ENCODE results near the gene KLHL8. TPM values are rescaled to one million over a fixed set of nuclear protein-coding genes. Genes with fewer than 3 reads are reported as not detected.

The KLHL8 gene
- polyA plus RNA-seq, 1 donor (not counting 4 experiments of a cell fraction or from before 2014, with no cell fraction given) = 6.7 TPM

- Histone ChIP-seq H3K4me1 (ENCODE audit: control insufficient read depth, extremely low read depth, insufficient read depth, low read length) (no peaks in the 10 kb centered on the region), H4K20me1 (ENCODE audit: control insufficient read depth, extremely low read depth, insufficient read depth, low read length) (no peaks in the 10 kb centered on the region), H3K9ac (ENCODE audit: control insufficient read depth, extremely low read depth, insufficient read depth, low read length) (no peak overlapping the region), H3K9me3 (ENCODE audit: control insufficient read depth, low read depth, low read length) (no peaks in the 10 kb centered on the region), H3K4me3 (ENCODE audit: control insufficient read depth in 2 of 3, extremely low read depth in 1 of 3, insufficient read depth in 2 of 3, low read depth in 1 of 3, low read length in 3 of 3) (no peak overlapping the region), H3K9me1 (ENCODE audit: control insufficient read depth, extremely low read depth, insufficient read depth, low read length) (no peaks in the 10 kb centered on the region), H3K27ac (ENCODE audit: control insufficient read depth, insufficient read depth, low read length) (no peak overlapping the region), H2AFZ (ENCODE audit: control insufficient read depth, low read length) (no peak overlapping the region), H3K79me2 (ENCODE audit: control insufficient read depth, insufficient read depth, low read length) (no peaks in the 10 kb centered on the region), H3K27me3 (ENCODE audit: control insufficient read depth, extremely low read depth, insufficient read depth, low read length) (no peaks in the 10 kb centered on the region), H3K4me2 (ENCODE audit: control insufficient read depth, extremely low read depth, insufficient read depth, low read depth, low read length) (no peak overlapping the region), H3K36me3 (ENCODE audit: control insufficient read depth in 2 of 2, extremely low read depth in 1 of 2, insufficient read depth in 2 of 2, low read length in 2 of 2) (no peaks in the 10 kb centered on the region)
- dilution Hi-C loops (cut with MboI; ENCODE audit: extremely low pct_ligation_motif_present, low sequenced_read_pairs) = no loop called here
- no peak for DNase-seq (ENCODE audit: low read depth, low spot score)
- no peak for TF ChIP-seq CTCF (optimal IDR thresholded peaks at IDR 0.05 in 1 of 3, IDR thresholded peaks at IDR 0.05 in 1 of 3, conservative IDR thresholded peaks at IDR 0.05 in 1 of 3; ENCODE audit: extremely low read depth in 1 of 3, insufficient read depth in 2 of 3, low read length in 3 of 3)
- no peak for TF ChIP-seq EZH2 (IDR thresholded peaks at IDR 0.05; ENCODE audit: low read length)
- no peak for FAIRE-seq
Observed at GRCh38 chr4:87229979-87230378, 9.6 kb upstream of the KLHL8 start.

- Histone ChIP-seq H3K9me1 (ENCODE audit: control insufficient read depth, extremely low read depth, insufficient read depth, low read length) (no peaks in the 10 kb centered on the region), H4K20me1 (ENCODE audit: control insufficient read depth, extremely low read depth, insufficient read depth, low read length) (no peaks in the 10 kb centered on the region), H3K36me3 (ENCODE audit: control insufficient read depth in 2 of 2, extremely low read depth in 1 of 2, insufficient read depth in 2 of 2, low read length in 2 of 2) (no peaks in the 10 kb centered on the region), H3K9me3 (ENCODE audit: control insufficient read depth, low read depth, low read length) (no peaks in the 10 kb centered on the region), H3K27ac (ENCODE audit: control insufficient read depth, insufficient read depth, low read length) (no peak overlapping the region), H3K4me2 (ENCODE audit: control insufficient read depth, extremely low read depth, insufficient read depth, low read depth, low read length) (no peak overlapping the region), H3K79me2 (ENCODE audit: control insufficient read depth, insufficient read depth, low read length) (no peaks in the 10 kb centered on the region), H3K9ac (ENCODE audit: control insufficient read depth, extremely low read depth, insufficient read depth, low read length) (no peak overlapping the region), H2AFZ (ENCODE audit: control insufficient read depth, low read length) (no peak overlapping the region), H3K27me3 (ENCODE audit: control insufficient read depth, extremely low read depth, insufficient read depth, low read length) (no peaks in the 10 kb centered on the region), H3K4me1 (ENCODE audit: control insufficient read depth, extremely low read depth, insufficient read depth, low read length) (no peaks in the 10 kb centered on the region), H3K4me3 (ENCODE audit: control insufficient read depth in 2 of 3, extremely low read depth in 1 of 3, insufficient read depth in 2 of 3, low read depth in 1 of 3, low read length in 3 of 3) (no peak overlapping the region)
- TF ChIP-seq CTCF (optimal IDR thresholded peaks at IDR 0.05 in 1 of 3, IDR thresholded peaks at IDR 0.05 in 1 of 3, conservative IDR thresholded peaks at IDR 0.05 in 1 of 3; ENCODE audit: extremely low read depth in 1 of 3, insufficient read depth in 2 of 3, low read length in 3 of 3) = no peak
- TF ChIP-seq EZH2 (IDR thresholded peaks at IDR 0.05; ENCODE audit: low read length) = no peak
- dilution Hi-C loops (cut with MboI; ENCODE audit: extremely low pct_ligation_motif_present, low sequenced_read_pairs) = no loop called here
- FAIRE-seq = no peak
- no peak for DNase-seq (ENCODE audit: low read depth, low spot score)
Observed at GRCh38 chr4:87228262-87228860, 7.9 kb upstream of the KLHL8 start.

All from keratinocyte (primary cell).